ENCODE data around the gene NDST1. TPM values are rescaled to one million over a fixed set of nuclear protein-coding genes. Genes with fewer than 3 reads are reported as not detected.

The NDST1 gene
- polyA plus RNA-seq, 4 donors, result 7.4 to 44.5 (median 21.0) TPM

DNA sequence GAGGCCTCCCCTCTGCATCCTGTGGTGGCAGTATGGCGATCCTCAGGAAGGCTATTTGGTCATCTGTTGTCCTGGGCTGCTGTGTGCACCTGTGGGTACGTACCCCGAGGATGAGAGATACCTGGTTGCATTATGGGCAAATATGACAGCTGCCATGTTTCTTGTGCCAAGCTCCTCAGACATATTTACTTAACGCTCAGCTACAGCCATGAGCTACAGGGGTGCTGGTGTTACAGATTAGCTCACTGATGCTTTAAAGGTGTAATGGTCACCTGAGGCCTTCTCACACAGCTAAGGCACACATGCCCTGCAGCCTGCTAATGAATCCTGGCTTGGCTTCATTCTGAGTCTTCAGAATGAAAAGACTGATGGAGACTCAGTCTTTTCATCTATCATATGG lies 12.0 kb downstream of the NDST1 start:
- Histone ChIP-seq H3K27me3 (ENCODE audit: control insufficient read depth in 3 of 3, insufficient read depth in 3 of 3, low read length in 3 of 3) (no peaks in the 10 kb centered on the region), H3K36me3 (ENCODE audit: control insufficient read depth in 3 of 3, insufficient read depth in 2 of 3, low read depth in 1 of 3, low read length in 3 of 3) (peaks cover 0 to 63% (median 0%) of the 10 kb centered on the region in 3 donors), H3K4me3 (ENCODE audit: low read depth in 1 of 3, low read length in 3 of 3) (no peak overlapping the region), H3K27ac (ENCODE audit: low read depth in 1 of 3, low read length in 2 of 3) (no peak overlapping the region), H3K4me1 (ENCODE audit: control insufficient read depth in 3 of 3, insufficient read depth in 2 of 3, low read depth in 1 of 3, low read length in 2 of 3) (peaks cover 13 to 58% (median 13%) of the 10 kb centered on the region in 3 donors), H3K9me3 (ENCODE audit: control insufficient read depth in 2 of 2, insufficient read depth in 1 of 2, low read depth in 1 of 2, low read length in 1 of 2) (no peaks in the 10 kb centered on the region)
- 87 to 96% (median 91%) methylated on average over 4 of the region's 4 CpGs for WGBS, 3 donors
- DNase-seq (no peak), FAIRE-seq (no peak)

DNA sequence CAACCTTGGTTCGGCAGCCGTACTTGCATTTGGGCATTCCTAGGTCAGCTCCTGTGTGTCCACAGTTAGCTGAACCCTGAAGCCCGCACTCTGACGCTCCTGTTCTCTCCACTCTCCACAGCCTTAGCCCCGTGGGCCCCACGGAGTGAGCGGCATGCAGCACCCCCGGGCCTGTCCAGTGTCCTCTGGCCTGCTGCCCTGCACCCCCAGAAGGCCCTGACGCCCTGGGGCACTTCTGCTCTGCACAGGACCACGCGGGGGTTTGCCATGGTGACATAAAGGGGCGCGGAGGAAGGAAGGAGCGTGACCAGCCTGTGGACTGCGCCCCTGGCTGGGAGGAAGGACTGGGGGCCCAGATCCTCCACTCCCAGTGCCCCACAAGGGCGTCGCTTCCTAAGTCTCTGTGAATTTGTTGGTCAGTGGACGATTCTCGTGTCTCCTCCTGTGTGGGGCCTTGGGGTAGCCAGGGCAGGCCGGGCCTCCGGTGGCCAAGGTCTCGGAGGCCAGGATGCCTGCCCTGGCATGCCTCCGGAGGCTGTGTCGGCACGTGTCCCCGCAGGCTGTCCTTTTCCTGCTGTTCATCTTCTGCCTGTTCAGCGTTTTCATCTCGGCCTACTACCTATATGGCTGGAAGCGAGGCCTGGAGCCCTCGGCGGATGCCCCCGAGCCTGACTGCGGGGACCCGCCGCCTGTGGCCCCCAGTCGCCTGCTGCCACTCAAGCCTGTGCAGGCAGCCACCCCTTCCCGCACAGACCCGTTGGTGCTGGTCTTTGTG lies 13.0 kb downstream of the NDST1 start:
- no peaks in the 10 kb centered on the region for H3K9me3 ChIP-seq (ENCODE audit: control insufficient read depth in 2 of 2, insufficient read depth in 1 of 2, low read depth in 1 of 2, low read length in 1 of 2)
- peaks cover 0 to 64% (median 0%) of the 10 kb centered on the region in 3 donors for H3K36me3 ChIP-seq (ENCODE audit: control insufficient read depth in 3 of 3, insufficient read depth in 2 of 3, low read depth in 1 of 3, low read length in 3 of 3)
- H3K4me1 ChIP-seq (ENCODE audit: control insufficient read depth in 3 of 3, insufficient read depth in 2 of 3, low read depth in 1 of 3, low read length in 2 of 3), result peaks cover 8 to 53% (median 9%) of the 10 kb centered on the region in 3 donors
- 88 to 93% (median 89%) methylated on average over 38 of the region's 38 CpGs for WGBS, 3 donors
- DNase-seq, result no peak
- no peak overlapping the region for H3K27ac ChIP-seq (ENCODE audit: low read depth in 1 of 3, low read length in 2 of 3)
- no peak overlapping the region for H3K4me3 ChIP-seq (ENCODE audit: low read depth in 1 of 3, low read length in 3 of 3)
- no peak for FAIRE-seq
- H3K27me3 ChIP-seq (ENCODE audit: control insufficient read depth in 3 of 3, insufficient read depth in 3 of 3, low read length in 3 of 3), result no peaks in the 10 kb centered on the region

DNA sequence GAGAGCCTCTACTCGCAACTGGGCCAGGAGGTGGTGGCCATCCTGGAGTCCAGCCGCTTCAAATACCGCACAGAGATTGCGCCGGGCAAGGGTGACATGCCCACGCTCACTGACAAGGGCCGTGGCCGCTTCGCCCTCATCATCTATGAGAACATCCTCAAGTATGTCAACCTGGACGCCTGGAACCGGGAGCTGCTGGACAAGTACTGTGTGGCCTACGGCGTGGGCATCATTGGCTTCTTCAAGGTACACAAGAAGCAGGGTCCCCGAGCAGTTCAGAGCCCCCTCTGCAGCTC lies 13.5 kb downstream of the NDST1 start:
- Histone ChIP-seq H3K36me3 (ENCODE audit: control insufficient read depth in 3 of 3, insufficient read depth in 2 of 3, low read depth in 1 of 3, low read length in 3 of 3) (peaks cover 0 to 64% (median 0%) of the 10 kb centered on the region in 3 donors), H3K4me1 (ENCODE audit: control insufficient read depth in 3 of 3, insufficient read depth in 2 of 3, low read depth in 1 of 3, low read length in 2 of 3) (peaks cover 8 to 47% (median 9%) of the 10 kb centered on the region in 3 donors), H3K27me3 (ENCODE audit: control insufficient read depth in 3 of 3, insufficient read depth in 3 of 3, low read length in 3 of 3) (no peaks in the 10 kb centered on the region), H3K9me3 (ENCODE audit: control insufficient read depth in 2 of 2, insufficient read depth in 1 of 2, low read depth in 1 of 2, low read length in 1 of 2) (no peaks in the 10 kb centered on the region), H3K4me3 (ENCODE audit: low read depth in 1 of 3, low read length in 3 of 3) (no peak overlapping the region), H3K27ac (ENCODE audit: low read depth in 1 of 3, low read length in 2 of 3) (no peak overlapping the region)
- FAIRE-seq (no peak), DNase-seq (no peak)
- WGBS, 3 donors, result 95% methylated on average over 14 of the region's 14 CpGs

DNA sequence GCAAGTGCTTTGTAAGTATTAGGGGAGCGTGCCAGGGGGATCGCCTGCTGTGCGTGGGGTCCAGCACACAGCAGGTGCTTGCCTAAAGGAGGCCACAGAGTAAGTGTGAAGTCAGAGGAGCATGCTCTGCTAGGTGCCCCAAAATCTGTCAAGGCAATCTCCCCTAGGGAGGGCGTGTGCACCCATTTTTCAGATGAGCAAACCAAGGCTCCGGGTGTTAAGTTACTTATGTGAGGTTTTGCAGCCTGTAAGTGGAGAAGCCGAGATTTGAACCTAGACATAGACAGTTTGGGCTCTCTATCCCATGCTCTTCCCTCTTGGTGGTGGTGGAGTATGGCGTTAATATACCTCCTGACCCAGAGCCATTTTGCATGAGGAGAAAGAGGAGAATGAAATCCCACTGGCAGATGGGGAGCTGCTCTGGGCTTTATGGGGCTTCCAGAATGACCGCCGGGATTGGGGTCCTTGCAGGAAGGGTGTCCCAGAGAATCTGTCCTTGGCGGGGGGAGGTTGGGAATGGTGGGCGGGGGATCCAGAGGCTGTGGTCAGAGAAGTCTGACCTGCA lies 14.1 kb downstream of the NDST1 start:
- H3K27ac ChIP-seq (ENCODE audit: low read depth in 1 of 3, low read length in 2 of 3), result peak overlapping the region in 2 of 3 donors; percentile 21 to 79
- FAIRE-seq, result no peak
- no peaks in the 10 kb centered on the region for H3K9me3 ChIP-seq (ENCODE audit: control insufficient read depth in 2 of 2, insufficient read depth in 1 of 2, low read depth in 1 of 2, low read length in 1 of 2)
- no peak overlapping the region for H3K4me3 ChIP-seq (ENCODE audit: low read depth in 1 of 3, low read length in 3 of 3)
- peaks cover 0 to 69% (median 0%) of the 10 kb centered on the region in 3 donors for H3K36me3 ChIP-seq (ENCODE audit: control insufficient read depth in 3 of 3, insufficient read depth in 2 of 3, low read depth in 1 of 3, low read length in 3 of 3)
- no peaks in the 10 kb centered on the region for H3K27me3 ChIP-seq (ENCODE audit: control insufficient read depth in 3 of 3, insufficient read depth in 3 of 3, low read length in 3 of 3)
- 88 to 93% (median 90%) methylated on average over 11 of the region's 11 CpGs for WGBS, 3 donors
- DNase-seq, result no peak
- H3K4me1 ChIP-seq (ENCODE audit: control insufficient read depth in 3 of 3, insufficient read depth in 2 of 3, low read depth in 1 of 3, low read length in 2 of 3), result peaks cover 6 to 43% (median 9%) of the 10 kb centered on the region in 3 donors

DNA sequence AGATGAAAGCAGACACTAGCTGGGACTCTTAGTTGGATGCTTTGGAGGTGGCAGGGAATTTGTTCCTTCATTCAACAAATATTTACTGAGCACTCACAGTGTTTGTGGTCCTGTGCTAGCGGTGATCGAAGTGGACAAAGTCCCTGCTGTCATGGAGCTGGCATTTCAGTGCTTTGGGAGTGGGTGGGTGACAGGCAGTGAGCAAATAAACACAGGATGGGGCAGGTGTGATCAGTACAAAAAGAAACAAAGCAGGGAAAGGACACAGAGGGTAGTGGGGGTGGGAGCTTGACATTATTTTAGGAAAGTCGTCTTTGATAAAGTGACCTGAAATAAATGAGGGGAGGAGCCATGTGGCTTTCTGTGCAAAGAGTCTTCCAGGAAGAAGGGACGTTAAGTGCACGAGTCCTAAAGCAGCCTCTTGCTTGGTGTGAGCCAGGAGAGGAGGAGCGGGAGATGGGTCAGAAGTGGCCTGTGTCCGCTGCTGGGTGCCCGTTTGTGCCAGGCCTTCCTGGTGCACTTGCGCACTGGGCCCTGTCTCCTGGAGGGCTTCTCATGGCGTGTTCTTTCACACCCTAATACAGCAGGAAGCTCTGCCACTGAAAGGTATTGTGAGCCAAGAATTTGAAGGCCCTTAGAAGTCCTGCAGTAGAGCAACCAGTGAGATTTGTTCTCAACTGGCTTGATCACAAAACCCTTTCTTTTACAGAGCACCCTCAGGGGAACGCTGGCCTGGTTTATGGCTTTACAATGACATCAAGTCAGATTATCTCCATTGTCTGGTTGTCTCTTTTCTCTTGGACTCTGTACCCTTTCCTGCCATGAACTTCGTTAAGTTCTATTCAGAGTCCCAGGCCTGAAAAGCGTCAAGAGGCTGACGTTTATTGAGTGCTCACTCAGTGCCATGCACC lies 14.8 kb downstream of the NDST1 start:
- 28 to 53% (median 39%) methylated on average over 14 of the region's 14 CpGs for WGBS, 3 donors
- Histone ChIP-seq H3K36me3 (ENCODE audit: control insufficient read depth in 3 of 3, insufficient read depth in 2 of 3, low read depth in 1 of 3, low read length in 3 of 3) (peaks cover 0 to 76% (median 0%) of the 10 kb centered on the region in 3 donors), H3K27ac (ENCODE audit: low read depth in 1 of 3, low read length in 2 of 3) (peak overlapping the region; percentile 28 to 79 (median 73)), H3K4me1 (ENCODE audit: control insufficient read depth in 3 of 3, insufficient read depth in 2 of 3, low read depth in 1 of 3, low read length in 2 of 3) (peaks cover 4 to 36% (median 9%) of the 10 kb centered on the region in 3 donors), H3K27me3 (ENCODE audit: control insufficient read depth in 3 of 3, insufficient read depth in 3 of 3, low read length in 3 of 3) (no peaks in the 10 kb centered on the region), H3K4me3 (ENCODE audit: low read depth in 1 of 3, low read length in 3 of 3) (no peak overlapping the region), H3K9me3 (ENCODE audit: control insufficient read depth in 2 of 2, insufficient read depth in 1 of 2, low read depth in 1 of 2, low read length in 1 of 2) (no peaks in the 10 kb centered on the region)
- FAIRE-seq (no peak), DNase-seq (peak; percentile 65 to 70)

DNA sequence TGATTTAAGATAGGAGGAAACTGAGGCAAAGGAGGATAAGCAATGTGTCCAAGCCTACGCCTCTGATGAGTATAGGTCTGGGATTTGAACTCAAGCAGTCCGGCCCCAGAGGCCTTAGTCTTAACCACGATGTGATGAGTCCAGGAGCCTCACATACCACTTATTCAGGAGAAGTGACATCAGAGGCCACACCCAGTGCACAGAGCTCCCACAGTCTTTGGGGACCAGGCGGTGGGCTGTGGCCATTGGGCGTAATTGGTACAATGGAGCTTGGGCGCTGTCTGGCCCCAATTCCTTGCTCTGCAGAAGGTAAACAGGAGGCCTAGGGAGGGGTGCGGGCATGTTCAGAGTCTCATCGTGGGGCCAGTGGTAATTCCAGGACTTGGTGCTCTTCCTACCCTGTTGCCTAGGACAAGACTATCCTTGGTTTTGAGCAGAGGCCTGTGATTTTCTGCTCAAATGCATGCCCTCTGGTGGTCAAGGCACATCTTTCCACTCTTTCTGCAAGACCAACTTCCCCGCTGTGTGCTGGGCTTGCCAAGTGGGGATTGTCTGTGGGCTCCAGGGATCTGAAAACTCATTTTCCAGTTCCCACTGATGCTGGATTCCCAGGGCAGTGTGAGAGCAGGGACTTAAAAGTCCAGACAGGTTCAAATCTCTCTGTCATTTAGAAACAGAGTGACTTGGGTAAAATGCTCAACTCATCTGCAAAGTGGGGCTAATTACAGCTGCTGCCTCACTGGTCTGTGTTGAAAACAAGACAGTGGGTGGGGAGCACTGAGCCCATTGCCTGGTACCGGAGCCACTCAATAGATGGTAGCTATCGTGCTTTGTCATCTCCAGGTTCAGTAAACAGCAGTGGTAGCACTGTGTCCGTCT lies 15.8 kb downstream of the NDST1 start:
- H3K27ac ChIP-seq (ENCODE audit: low read depth in 1 of 3, low read length in 2 of 3), result peak overlapping the region; percentile 28 to 79 (median 73)
- peaks cover 0 to 29% (median 6%) of the 10 kb centered on the region in 3 donors for H3K4me1 ChIP-seq (ENCODE audit: control insufficient read depth in 3 of 3, insufficient read depth in 2 of 3, low read depth in 1 of 3, low read length in 2 of 3)
- 74 to 78% (median 76%) methylated on average over 12 of the region's 12 CpGs for WGBS, 3 donors
- no peaks in the 10 kb centered on the region for H3K27me3 ChIP-seq (ENCODE audit: control insufficient read depth in 3 of 3, insufficient read depth in 3 of 3, low read length in 3 of 3)
- no peak overlapping the region for H3K4me3 ChIP-seq (ENCODE audit: low read depth in 1 of 3, low read length in 3 of 3)
- no peaks in the 10 kb centered on the region for H3K9me3 ChIP-seq (ENCODE audit: control insufficient read depth in 2 of 2, insufficient read depth in 1 of 2, low read depth in 1 of 2, low read length in 1 of 2)
- H3K36me3 ChIP-seq (ENCODE audit: control insufficient read depth in 3 of 3, insufficient read depth in 2 of 3, low read depth in 1 of 3, low read length in 3 of 3), result peaks cover 0 to 81% (median 5%) of the 10 kb centered on the region in 3 donors
- peak; percentile 66 to 70 for DNase-seq
- no peak for FAIRE-seq

DNA sequence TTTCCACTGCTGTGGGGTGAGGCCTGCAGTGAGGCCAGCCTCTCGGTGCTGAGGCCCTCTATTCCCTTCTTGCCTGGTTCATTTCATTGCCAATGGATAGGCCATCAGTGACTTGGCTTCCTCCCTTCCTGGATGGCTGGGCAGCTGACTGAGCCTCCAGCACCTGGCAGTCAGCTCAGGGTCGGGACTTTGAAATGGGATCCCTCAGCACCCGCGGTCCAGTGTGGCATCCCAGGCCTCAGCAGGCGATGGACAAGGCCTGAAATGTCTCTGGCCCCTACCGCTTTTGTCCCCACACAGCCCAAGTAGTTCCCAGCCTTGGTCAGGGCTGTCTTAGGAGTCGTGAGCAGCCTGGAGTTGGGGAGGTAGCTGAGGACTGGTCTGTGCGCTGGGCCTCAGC lies 17.2 kb downstream of the NDST1 start:
- H3K4me1 ChIP-seq (ENCODE audit: control insufficient read depth in 3 of 3, insufficient read depth in 2 of 3, low read depth in 1 of 3, low read length in 2 of 3), result peaks cover 0 to 32% (median 6%) of the 10 kb centered on the region in 3 donors
- no peak overlapping the region for H3K4me3 ChIP-seq (ENCODE audit: low read depth in 1 of 3, low read length in 3 of 3)
- WGBS, 3 donors, result 82 to 95% (median 85%) methylated on average over 8 of the region's 8 CpGs
- peaks cover 0 to 78% (median 5%) of the 10 kb centered on the region in 3 donors for H3K36me3 ChIP-seq (ENCODE audit: control insufficient read depth in 3 of 3, insufficient read depth in 2 of 3, low read depth in 1 of 3, low read length in 3 of 3)
- no peak for DNase-seq
- H3K27me3 ChIP-seq (ENCODE audit: control insufficient read depth in 3 of 3, insufficient read depth in 3 of 3, low read length in 3 of 3), result no peaks in the 10 kb centered on the region
- no peak for FAIRE-seq
- no peaks in the 10 kb centered on the region for H3K9me3 ChIP-seq (ENCODE audit: control insufficient read depth in 2 of 2, insufficient read depth in 1 of 2, low read depth in 1 of 2, low read length in 1 of 2)
- no peak overlapping the region for H3K27ac ChIP-seq (ENCODE audit: low read depth in 1 of 3, low read length in 2 of 3)
